ENCODE data around the gene TTC16. TPM values are rescaled to one million over a fixed set of nuclear protein-coding genes. Genes with fewer than 3 reads are reported as not detected.

TTC16 gene
- total RNA-seq, 1 donor from 2014 or later: 0.41 TPM

DNA sequence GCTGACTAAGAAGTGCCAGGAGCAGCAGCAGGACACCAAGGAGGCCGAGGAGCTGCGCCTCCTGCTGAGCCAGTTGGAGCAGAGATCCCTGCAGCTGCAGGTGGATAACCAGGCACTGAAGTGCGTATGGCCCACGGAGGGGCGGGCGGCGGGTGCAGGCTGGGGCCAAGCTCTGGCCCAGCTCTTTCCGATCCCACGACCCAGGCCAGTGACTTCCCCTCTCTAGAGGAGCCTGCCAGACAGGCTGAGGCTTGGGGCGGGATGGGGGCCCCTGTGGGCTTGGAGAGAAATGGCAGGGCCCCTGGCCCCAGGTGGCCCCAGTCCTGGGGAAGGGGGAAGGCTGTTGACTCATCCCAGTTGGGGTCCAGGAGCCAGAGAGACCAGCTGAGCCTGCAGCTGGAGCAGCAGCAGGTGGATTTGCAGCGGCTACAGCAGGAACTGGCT, 4.0 kb upstream of the TTC16 start:
- intact Hi-C loops (cut with DNase I): no loop called here
- H3K9me3 ChIP-seq: no peaks in the 10 kb centered on the region
- no peak overlapping the region for H3K27ac ChIP-seq
- no peaks in the 10 kb centered on the region for H3K36me3 ChIP-seq
- DNase-seq (no peak), ATAC-seq (no peak)
- peaks cover 12% of the 10 kb centered on the region for H3K4me1 ChIP-seq
- TF ChIP-seq, protein P1, sequence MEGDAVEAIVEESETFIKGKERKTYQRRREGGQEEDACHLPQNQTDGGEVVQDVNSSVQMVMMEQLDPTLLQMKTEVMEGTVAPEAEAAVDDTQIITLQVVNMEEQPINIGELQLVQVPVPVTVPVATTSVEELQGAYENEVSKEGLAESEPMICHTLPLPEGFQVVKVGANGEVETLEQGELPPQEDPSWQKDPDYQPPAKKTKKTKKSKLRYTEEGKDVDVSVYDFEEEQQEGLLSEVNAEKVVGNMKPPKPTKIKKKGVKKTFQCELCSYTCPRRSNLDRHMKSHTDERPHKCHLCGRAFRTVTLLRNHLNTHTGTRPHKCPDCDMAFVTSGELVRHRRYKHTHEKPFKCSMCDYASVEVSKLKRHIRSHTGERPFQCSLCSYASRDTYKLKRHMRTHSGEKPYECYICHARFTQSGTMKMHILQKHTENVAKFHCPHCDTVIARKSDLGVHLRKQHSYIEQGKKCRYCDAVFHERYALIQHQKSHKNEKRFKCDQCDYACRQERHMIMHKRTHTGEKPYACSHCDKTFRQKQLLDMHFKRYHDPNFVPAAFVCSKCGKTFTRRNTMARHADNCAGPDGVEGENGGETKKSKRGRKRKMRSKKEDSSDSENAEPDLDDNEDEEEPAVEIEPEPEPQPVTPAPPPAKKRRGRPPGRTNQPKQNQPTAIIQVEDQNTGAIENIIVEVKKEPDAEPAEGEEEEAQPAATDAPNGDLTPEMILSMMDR (IDR thresholded peaks at IDR 0.05): no peak
- H3K4me3 ChIP-seq: no peak overlapping the region
- H3K27me3 ChIP-seq: no peaks in the 10 kb centered on the region

DNA sequence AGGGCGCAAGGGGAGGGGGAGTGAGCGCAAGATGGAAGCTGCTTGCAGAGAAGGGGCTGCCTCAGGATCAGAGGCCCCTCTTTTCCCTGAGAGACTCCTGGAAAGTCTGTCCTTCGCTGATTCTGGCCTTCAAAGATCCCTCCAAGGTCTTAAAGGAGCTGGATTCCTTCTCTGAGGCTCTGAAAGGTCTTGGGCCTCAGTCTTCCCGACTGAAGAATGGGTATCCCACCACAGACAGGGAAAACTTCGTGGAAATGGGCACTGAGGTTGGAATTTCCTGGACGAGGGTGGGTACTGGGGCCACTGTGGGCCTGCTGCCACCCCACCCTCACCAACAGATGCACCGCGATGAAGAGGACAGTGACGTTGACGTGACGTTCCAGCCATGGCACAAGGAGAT, 3.5 kb upstream of the TTC16 start:
- no peak overlapping the region for H3K4me3 ChIP-seq
- ATAC-seq (no peak), DNase-seq (no peak)
- no peaks in the 10 kb centered on the region for H3K27me3 ChIP-seq
- no peak overlapping the region for H3K27ac ChIP-seq
- no peaks in the 10 kb centered on the region for H3K9me3 ChIP-seq
- TF ChIP-seq, protein P1 (IDR thresholded peaks at IDR 0.05): no peak
- H3K4me1 ChIP-seq: peaks cover 12% of the 10 kb centered on the region
- intact Hi-C loops (cut with DNase I): no loop called here
- H3K36me3 ChIP-seq: no peaks in the 10 kb centered on the region

DNA sequence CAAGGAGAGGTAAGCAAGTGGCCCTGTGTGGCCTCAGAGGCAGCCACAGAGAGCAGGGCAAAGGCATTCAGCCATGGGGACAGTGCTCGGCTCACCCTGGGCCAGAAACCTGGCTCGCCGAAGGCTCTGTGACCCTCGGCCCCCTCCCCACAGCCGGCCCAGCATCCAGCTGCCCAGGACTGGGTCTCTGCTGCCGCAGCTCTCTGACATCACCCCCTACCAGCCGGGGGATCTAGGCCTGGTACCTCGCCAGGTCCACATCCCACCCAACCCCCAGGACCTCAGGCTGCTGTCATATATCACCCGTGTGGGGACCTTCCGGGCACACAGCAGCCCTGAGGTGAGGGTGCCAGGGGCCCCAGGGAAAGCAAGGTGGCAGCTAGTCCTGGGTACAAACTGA, 3.0 kb upstream of the TTC16 start:
- Histone ChIP-seq H3K27me3 (no peaks in the 10 kb centered on the region), H3K36me3 (no peaks in the 10 kb centered on the region), H3K9me3 (no peaks in the 10 kb centered on the region), H3K4me1 (peaks cover 12% of the 10 kb centered on the region), H3K4me3 (no peak overlapping the region), H3K27ac (no peak overlapping the region)
- no peak for DNase-seq
- ATAC-seq: no peak
- intact Hi-C loops (cut with DNase I): no loop called here
- TF ChIP-seq, protein P1 (IDR thresholded peaks at IDR 0.05): no peak

DNA sequence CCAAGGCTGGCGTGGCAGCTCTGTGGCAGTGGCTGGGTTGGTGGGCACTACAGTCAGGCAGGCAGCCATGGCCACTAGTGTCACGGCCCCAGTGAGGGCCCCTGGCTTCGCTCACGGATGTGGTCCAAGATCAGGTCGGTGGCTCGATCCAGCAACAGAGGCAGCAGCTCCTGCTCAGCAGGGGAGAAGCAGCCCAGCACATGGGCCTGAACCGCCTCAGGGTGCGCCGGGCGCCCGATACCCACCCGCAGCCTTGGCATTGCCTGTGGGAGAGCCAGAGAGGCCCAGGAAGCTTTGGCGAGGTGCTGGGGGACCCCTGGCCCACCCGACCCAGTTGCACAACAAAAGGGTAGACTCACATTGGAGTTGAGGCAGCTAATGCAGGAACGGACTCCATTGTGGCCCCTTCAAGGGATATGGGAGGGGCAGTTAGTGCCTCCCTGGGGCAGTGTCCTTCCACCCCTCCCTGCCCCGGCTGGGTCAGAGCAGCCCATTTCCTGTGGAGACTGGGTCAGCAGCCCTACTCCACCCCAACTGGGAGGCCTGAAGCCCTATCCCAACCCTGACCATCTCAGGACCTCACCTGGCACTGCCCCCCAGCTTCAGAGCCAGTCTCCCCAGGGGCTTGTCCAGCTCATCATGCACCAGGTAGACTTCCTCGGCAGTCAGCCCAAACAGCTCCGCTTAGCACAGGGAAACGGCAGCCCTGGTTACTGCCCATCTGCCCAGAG, 1.7 kb upstream of the TTC16 start:
- H3K9me3 ChIP-seq: no peaks in the 10 kb centered on the region
- TF ChIP-seq, protein P1 (IDR thresholded peaks at IDR 0.05): no peak
- intact Hi-C loops (cut with DNase I): no loop called here
- H3K27me3 ChIP-seq: no peaks in the 10 kb centered on the region
- H3K4me1 ChIP-seq: peaks cover 12% of the 10 kb centered on the region
- H3K4me3 ChIP-seq: peak overlapping the region; percentile 91
- no peaks in the 10 kb centered on the region for H3K36me3 ChIP-seq
- ATAC-seq (no peak), DNase-seq (no peak)
- H3K27ac ChIP-seq: no peak overlapping the region

DNA sequence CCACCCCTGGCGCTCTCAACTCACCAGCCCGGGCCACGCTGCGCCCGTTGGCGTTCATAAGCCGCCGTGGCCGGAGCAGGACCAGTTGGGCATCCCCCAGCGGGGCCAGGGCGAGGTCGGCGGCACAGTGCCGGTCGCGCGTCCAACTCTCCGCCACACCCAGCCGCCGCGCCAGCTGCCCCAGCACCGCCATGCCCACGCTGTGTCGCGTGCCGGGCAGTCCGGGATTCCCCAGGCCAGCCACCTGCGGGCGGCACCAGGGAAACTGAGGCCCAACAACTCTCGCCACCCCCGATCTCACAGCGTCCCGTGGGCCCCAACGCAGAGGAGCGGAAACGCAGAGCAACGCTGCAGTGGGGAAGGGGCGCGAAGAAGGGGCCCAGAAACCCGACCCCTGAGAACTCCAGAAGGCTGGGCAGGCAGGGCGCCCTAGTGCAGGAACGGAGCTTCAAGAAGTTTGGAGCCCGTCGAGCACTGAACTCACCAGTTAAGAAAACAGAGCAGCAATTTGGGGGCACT, 869 bp upstream of the TTC16 start:
- TF ChIP-seq, protein P1 (IDR thresholded peaks at IDR 0.05): no peak
- Histone ChIP-seq H3K36me3 (no peaks in the 10 kb centered on the region), H3K27me3 (no peaks in the 10 kb centered on the region), H3K9me3 (no peaks in the 10 kb centered on the region), H3K4me1 (peaks cover 12% of the 10 kb centered on the region), H3K27ac (peak overlapping the region; percentile 83), H3K4me3 (peak overlapping the region; percentile 91)
- ATAC-seq: peak; percentile 34
- intact Hi-C loops (cut with DNase I): no loop called here
- DNase-seq: no peak
